ENCODE data around the gene FAM83F.

Gene FAM83F

GRCh38 chr22:40056559-40056958 is 61.8 kb downstream of the FAM83F start:
- DNase-seq (ENCODE audit: low spot score) (no peak), FAIRE-seq (no peak)

- FAIRE-seq (no peak), DNase-seq (ENCODE audit: low spot score) (no peak)
These were observed 62.9 kb downstream of the FAM83F start for GRCh38 chr22:40057652-40058051.

- no peak for DNase-seq (ENCODE audit: low spot score)
- no peak for FAIRE-seq
These were observed 63.5 kb downstream of the FAM83F start for GRCh38 chr22:40058265-40058664.

- DNase-seq (ENCODE audit: low spot score), result no peak
- FAIRE-seq, result no peak
These were observed 71.2 kb downstream of the FAM83F start for GRCh38 chr22:40065981-40066380.

GRCh38 chr22:40067639-40068038 is 72.9 kb downstream of the FAM83F start:
- FAIRE-seq, result peak; percentile 20
- DNase-seq (ENCODE audit: low spot score), result no peak

GRCh38 chr22:40070701-40071100 is 75.9 kb downstream of the FAM83F start:
- no peak for FAIRE-seq
- DNase-seq (ENCODE audit: low spot score), result peak; percentile 25

DNA sequence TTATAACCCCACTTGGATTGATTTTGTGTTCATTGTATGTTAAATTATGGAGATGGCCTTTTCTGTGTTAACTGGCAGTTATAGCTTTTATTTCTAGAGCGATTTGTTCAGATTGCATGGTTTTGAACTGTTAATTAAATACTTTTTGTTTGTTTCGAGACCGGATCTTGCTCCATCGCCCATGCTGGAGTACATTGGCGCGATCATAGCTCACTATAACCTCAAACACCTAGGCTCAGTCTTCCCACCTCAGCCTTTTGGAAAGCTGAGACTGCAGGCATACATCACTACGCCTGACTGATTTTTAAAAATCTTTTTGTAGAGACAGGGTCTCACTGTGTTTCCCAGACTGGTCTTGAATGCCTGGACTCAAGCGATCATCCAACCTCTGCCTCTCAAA is 77.0 kb downstream of the FAM83F start:
- FAIRE-seq (no peak), DNase-seq (ENCODE audit: low spot score) (no peak)

- no peak for FAIRE-seq
These were observed 82.2 kb downstream of the FAM83F start for GRCh38 chr22:40076702-40077645.

DNA sequence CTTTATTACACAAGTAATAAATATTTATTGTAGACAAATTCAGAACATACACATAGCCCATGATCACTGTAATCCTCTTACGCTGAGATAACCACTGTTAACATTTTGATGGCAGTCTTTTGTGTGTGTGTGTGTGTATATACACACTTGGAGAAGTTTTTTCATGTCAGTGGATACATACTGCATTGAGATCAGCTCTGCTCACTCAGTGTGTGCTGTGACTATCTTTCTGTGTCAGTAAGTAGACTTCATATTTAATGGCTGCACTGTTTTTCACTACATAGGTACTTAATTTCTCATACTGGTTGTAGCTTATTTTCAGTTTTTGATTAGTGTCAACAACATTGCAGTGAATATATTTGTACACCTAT is 82.9 kb downstream of the FAM83F start:
- DNase-seq (ENCODE audit: low spot score), result no peak
- FAIRE-seq, result peak; percentile 58

More at GRCh38 chr22:40076702-40077645, 82.2 kb downstream of the FAM83F start:
- no peak for DNase-seq (ENCODE audit: low spot score)

GRCh38 chr22:40081662-40082061 is 86.9 kb downstream of the FAM83F start:
- FAIRE-seq (no peak), DNase-seq (ENCODE audit: low spot score) (no peak)

GRCh38 chr22:40082184-40082583 is 87.4 kb downstream of the FAM83F start:
- DNase-seq (ENCODE audit: low spot score) (no peak), FAIRE-seq (no peak)

DNA sequence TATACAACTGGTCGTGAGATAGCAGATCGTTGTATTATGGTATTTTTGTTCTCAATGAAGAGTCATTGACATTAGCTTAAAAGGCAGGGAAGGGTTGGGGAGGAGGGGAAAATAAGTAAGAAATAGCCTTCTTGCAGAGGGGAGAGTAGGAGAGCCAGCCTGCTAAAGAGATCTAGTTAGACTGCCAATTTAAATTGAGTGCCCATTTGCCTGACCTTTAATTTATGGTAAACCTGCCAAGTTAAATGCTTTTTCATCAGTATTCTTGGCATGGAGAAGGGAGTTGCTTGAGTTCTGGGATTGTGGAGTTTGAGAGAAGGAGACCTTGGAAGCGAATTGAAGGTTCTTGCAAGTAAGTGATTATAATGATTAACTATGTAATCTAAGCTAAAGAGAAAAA is 89.0 kb downstream of the FAM83F start:
- DNase-seq (ENCODE audit: low spot score) (no peak), FAIRE-seq (no peak)

DNA sequence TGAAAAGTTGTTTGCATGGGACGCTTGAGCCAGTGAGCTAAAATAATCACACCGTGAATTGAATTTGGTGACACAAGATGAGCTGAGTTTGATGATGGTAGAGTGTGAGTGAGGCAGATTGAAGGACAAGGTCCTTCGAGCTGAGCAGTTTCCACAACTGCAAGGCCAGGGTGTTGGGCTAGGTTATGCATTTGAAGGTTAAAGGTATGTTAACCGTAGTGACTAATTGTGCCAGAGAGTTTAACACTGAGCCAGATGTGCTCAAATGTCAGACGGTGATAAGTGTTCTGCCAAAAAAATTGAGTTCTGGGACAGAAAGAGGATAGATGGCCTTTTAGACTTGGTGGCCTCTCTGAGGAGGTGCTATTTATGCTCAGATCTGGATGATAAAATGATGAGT is 89.5 kb downstream of the FAM83F start:
- FAIRE-seq, result no peak
- DNase-seq (ENCODE audit: low spot score), result no peak

DNA sequence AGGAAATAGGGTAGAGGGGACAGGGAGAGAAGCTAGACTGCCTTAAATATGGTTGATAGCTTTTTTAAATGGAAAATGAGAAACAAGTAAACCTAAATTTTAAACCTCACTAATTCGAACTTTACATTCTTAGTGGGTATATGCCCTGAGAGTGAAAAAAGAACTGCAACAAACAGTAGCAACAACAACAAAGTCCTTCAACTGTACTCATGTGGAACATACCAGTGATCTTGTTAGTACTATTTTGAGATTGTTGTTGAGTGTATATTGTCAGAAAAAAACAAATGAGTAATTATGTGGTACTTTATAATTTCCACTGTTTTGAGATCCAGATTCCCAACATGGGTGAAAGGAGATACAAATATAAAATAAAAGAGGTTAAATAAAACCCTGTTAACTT is 94.1 kb downstream of the FAM83F start:
- DNase-seq (ENCODE audit: low spot score), result no peak
- FAIRE-seq, result no peak
